Stimulated activated CD8-positive, alpha-beta memory T cell treated with anti-CD3 and anti-CD28 coated beads, Interleukin-12 subunit alpha, Interleukin-12 subunit beta, amount 100 ng/mL, for 24 hours (primary cell): ENCODE results near the gene EIF5.

Experiments
- DNase-seq: peaks from one replicate; pipeline ENCODE4 v3.0.0-alpha.2; 2020; ENCODE audit errors: extremely low read depth

Gene EIF5

DNA sequence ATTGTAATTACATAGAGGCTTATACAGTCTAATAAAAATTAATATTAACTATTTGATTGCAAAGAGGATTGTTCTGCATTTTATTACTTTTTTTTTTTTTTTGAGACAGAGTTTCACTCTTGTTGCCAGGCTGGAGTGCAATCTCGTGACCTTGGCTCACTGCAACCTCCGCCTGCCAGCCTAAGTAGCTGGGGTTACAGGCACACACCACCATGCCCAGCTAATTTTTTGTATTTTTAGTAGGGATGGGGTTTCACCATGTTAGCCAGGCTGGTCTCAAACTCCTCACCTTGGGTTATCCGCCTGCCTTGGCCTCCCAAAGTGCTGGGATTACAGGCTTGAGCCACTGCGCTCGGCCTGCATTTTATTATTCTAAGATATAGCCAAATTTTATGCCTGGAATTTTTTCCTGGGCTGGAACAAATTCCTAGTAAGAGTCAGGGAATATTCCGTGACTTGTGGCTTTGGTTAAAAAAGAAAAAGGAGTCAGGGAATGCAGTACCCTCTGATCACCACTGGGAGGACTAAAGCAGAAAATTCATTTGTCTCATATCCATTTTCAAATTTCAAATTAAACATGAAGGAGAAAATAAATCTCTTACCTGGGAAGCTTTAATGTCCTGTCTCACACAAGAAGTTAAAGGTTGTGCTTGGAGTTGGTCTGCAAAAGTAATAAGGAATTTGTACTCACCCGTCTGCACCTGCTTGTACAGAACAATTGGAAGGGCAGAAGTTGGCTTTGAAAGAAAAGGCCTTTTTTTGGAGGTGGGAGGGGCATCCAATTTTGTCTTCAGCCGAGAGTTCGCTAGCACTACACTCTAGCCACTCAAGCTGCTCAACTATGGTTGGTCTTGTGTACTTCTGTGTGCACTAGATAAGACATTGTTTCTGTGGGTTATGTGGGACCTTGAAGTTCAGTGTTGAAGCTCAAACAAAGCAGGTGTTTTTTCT is 59.9 kb downstream of the EIF5 start:
- DNase-seq: no peak
